Coronary artery (tissue), 2 donors: Measurements from ENCODE around the gene RGS3.

Source experiments
- DNase-seq: peaks from one replicate; pipeline ENCODE4 v3.0.0-alpha.2; 2017; ENCODE audit warnings: low spot score
- H3K27ac ChIP-seq, 2 donors: fragments of 200-600 bp; sonication (generic); one replicate each; pipeline ENCODE4 v1.5.1; 2016 to 2019
- H3K4me3 ChIP-seq: fragments of 200-600 bp; sonication (generic); 2 replicates; pipeline ENCODE4 v1.5.1; 2016; ENCODE audit warnings: mild to moderate bottlenecking, moderate library complexity
- CTCF ChIP-seq: fragments of 200-600 bp; sonication (generic); IDR thresholded peaks from one replicate; pipeline ENCODE4 v1.5.1; 2019; ENCODE audit warnings: antibody characterized with exemption

Gene RGS3

DNA sequence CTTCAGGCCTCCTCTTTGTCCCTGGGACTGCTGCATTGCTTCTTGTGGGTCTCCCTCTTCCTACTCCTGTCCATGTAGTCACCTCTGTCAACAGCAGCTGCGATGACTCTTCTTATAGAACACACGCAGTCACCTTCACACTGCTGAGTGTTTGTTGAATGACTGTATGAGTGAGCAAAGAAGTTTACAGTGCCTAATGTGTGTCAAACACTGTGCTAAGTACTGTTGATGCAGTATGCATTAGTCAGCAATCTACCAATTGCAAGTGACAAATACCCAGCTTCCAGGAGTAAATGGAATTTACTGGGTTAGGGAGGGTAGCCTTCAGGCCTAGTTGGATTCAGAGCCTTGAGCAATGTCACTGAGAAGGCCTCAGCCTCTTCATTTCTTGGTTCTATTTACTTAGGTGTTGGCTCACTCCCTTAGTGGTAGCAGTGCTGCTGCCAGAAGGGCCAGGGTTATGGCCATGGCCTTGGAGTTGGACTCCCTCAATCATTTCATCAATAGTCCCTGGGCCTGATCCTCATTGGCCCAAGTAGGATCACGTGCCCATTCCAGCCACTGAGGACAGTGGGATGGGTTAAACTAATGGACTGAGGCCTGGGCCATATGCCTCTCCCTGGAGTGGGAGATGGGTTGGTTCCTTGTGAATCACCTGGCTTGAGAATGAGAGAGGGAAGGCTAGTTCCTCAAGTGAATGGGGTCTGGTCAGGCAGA, 93.5 kb downstream of the RGS3 start:
- peak; percentile 35 for DNase-seq
- no peak for TF ChIP-seq CTCF
- peak overlapping the region; percentile 52 to 60 for H3K27ac ChIP-seq
- no peak overlapping the region for H3K4me3 ChIP-seq

DNA sequence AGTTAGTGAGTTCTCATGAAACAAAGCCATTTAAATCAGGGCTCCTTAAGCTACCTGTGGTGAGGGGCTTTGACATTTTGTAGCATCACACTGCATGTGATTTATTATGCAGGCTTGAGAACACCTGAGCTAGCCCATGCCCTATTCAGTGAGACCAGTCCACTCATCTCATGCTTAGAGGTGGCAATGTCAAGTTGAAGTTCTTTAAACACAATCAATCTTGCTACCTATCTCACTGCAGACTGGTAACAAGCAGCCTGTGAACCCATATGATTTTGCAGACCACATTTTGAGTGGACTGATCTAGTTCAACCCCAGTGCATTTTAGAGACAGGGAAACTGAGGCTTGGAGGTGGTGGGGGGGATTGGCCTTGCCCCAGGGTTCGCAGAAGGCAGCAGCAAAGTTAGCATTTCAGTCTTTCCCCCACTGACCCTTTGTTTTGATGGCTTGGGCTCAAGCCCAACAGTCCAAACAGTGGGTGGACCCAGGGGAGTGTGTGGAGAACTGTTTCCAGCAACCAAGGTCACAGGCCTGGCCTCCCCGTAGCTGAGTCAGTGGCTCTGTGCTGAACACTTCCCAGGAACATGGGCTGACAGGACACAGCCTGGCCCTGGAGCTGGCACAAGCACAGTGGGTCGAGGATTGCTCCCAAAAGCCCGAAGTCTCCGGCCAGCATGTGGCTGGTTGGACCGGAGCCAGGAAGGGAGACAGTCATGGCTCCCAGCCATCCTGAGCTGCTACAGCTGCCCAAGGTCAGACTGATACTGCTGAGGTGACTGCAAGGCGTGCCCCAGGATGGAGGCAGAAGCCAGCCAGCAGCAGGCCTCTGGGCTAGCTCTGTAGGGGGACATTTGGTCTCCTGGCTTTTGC, 95.3 kb downstream of the RGS3 start:
- DNase-seq = peak; percentile 98
- H3K27ac ChIP-seq = peak overlapping the region; percentile 67 to 83
- H3K4me3 ChIP-seq = no peak overlapping the region
- TF ChIP-seq CTCF = no peak

- DNase-seq = peak; percentile 58
- TF ChIP-seq CTCF = no peak
- Histone ChIP-seq H3K27ac (peak overlapping the region; percentile 67 to 83), H3K4me3 (no peak overlapping the region)
Measured at GRCh38 chr9:113559834-113560800, 96.6 kb downstream of the RGS3 start.

DNA sequence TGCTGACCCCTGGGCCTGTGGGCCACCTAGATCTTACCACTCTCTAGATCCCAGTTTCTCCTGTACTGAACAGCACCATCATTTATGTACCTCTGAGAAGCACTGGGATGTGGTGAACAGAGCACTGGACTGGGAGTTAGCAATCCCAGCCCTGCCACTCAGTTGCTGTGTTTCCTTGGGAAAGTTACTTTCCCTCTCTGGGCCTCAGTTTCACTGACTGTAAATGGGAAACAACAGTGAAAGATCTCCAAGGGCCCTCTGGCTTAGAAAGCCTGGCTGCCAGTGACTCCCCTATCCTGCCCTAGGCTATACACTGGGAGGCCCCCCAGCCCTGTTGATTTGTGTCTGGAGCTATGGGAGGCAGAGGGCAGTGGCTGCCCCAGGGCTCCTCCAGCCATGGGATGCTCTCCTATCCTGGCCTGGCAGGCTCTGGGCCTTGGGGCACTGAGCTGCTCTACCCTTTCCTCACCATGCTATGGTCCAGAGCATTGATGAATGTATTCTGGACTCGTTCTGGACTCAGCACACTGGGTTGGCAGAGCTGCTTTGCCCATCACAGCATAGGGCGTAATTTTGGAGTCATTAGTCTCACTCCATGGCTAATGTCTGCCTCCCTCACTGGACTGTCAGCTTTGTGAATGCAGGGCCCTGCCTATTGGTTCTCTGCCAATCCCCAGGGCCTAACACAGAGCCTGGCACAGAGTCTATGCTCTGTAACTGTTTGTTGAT, 99.3 kb downstream of the RGS3 start:
- TF ChIP-seq CTCF = no peak
- Histone ChIP-seq H3K4me3 (no peak overlapping the region), H3K27ac (no peak overlapping the region)
- DNase-seq = peak; percentile 49

GRCh38 chr9:113563826-113564497, 100.4 kb downstream of the RGS3 start:
- Histone ChIP-seq H3K4me3 (no peak overlapping the region), H3K27ac (peak overlapping the region in 1 of 2 donors; percentile 92)
- DNase-seq = peak; percentile 60
- TF ChIP-seq CTCF = no peak
